CD4-positive, alpha-beta memory T cell (primary cell): ENCODE data around the gene BRAF. TPM values are rescaled to one million over a fixed set of nuclear protein-coding genes. Genes with fewer than 3 reads are reported as not detected.
"Not testable (repeated sequence)": the region's sequence is repeated elsewhere in the genome, so short reads cannot be mapped to it uniquely, and the experiment has no call there.

ENCODE experiments used
- CTCF ChIA-PET: fragments of 350-600 bp; sonication (Branson Sonifier 250); formaldehyde crosslinking; loops from one replicate; lab custom pipeline; 2021; ENCODE audit warnings: inconsistent platforms; ENCODE audit not compliant: partially characterized antibody; lab: Charles Lee
- POLR2A ChIA-PET: fragments of 350-600 bp; sonication (Branson Sonifier 250); formaldehyde crosslinking; loops from one replicate; lab custom pipeline; 2021; ENCODE audit not compliant: partially characterized antibody; lab: Charles Lee
- DNase-seq, 5 donors: peaks; one replicate each; pipeline versions ENCODE4 v3.0.0 to v3.0.0-alpha.2; 2020 to 2022; ENCODE audit warnings: mixed read lengths in 1 of 5
- H3K27ac ChIP-seq: one replicate; pipeline ENCODE4 v1.7.0; 2013; ENCODE audit warnings: low read depth, low read length
- H3K27me3 ChIP-seq: 2 replicates; pipeline ENCODE4 v1.7.0; 2013; ENCODE audit warnings: mild to moderate bottlenecking, low read length, moderate library complexity; ENCODE audit not compliant: insufficient read depth
- H3K36me3 ChIP-seq: 2 replicates; pipeline ENCODE4 v1.7.0; 2013; ENCODE audit warnings: mild to moderate bottlenecking, low read length, moderate library complexity; ENCODE audit not compliant: insufficient read depth
- H3K4me1 ChIP-seq: 2 replicates; pipeline ENCODE4 v1.7.0; 2013; ENCODE audit warnings: mild to moderate bottlenecking, low read length, moderate library complexity; ENCODE audit not compliant: insufficient read depth
- H3K4me3 ChIP-seq, 2 donors: one replicate each; pipeline ENCODE4 v1.7.0; 2013; ENCODE audit warnings: low read length in 2 of 2, mild to moderate bottlenecking in 1 of 2
- H3K9me3 ChIP-seq, 2 donors: one replicate each; pipeline ENCODE4 v1.7.0; 2013; ENCODE audit warnings: low read length in 2 of 2, control low read depth in 1 of 2; ENCODE audit not compliant: control insufficient read depth in 1 of 2
- H3K27ac Mint-ChIP-seq, 7 donors: one replicate each; pipeline ENCODE4 v1.8.0; 2020 to 2021; ENCODE audit warnings: mixed read lengths in 7 of 7, mild to moderate bottlenecking in 6 of 7, inconsistent platforms in 3 of 7, moderate library complexity in 3 of 7
- H3K27me3 Mint-ChIP-seq, 2 donors: one replicate each; pipeline ENCODE4 v1.8.0; 2020 to 2021; ENCODE audit warnings: mixed read lengths in 2 of 2
- H3K36me3 Mint-ChIP-seq, 2 donors: one replicate each; pipeline ENCODE4 v1.8.0; 2020 to 2021; ENCODE audit warnings: mixed read lengths in 2 of 2, inconsistent platforms in 1 of 2, mild to moderate bottlenecking in 1 of 2
- H3K4me1 Mint-ChIP-seq, 4 donors: one replicate each; pipeline ENCODE4 v1.8.0; 2020 to 2021; ENCODE audit warnings: mixed read lengths in 4 of 4, mild to moderate bottlenecking in 1 of 4
- H3K4me3 Mint-ChIP-seq, 8 donors: one replicate each; pipeline ENCODE4 v1.8.0; 2020 to 2021; ENCODE audit warnings: mixed read lengths in 8 of 8, mild to moderate bottlenecking in 7 of 8, moderate library complexity in 6 of 8, inconsistent platforms in 3 of 8
- H3K9me3 Mint-ChIP-seq, 8 donors: one replicate each; pipeline ENCODE4 v1.8.0; 2020 to 2021; ENCODE audit warnings: mixed read lengths in 8 of 8, mild to moderate bottlenecking in 5 of 8, inconsistent platforms in 3 of 8, moderate library complexity in 1 of 8
- intact Hi-C: fragments of 100-400 bp; cut with micrococcal nuclease; formaldehyde crosslinking; loops from one replicate; pipeline ENCODE4 v1.15.1; 2023
- polyA plus RNA-seq, 2 donors: library from polyadenylated mRNA; unstranded; fragments of 300-500 nt; fragmentation: Illumina TruSeq; gene quantifications; one replicate each; pipeline ENCODE4 v1.2.3, GENCODE V29; 2021
- total RNA-seq, 2 experiments: library from RNA; stranded (reverse); gene quantifications; one replicate each; pipeline ENCODE4 v1.2.3, GENCODE V29; 2021

The BRAF gene
- total and polyA plus RNA-seq, 4 experiments from 2014 or later: 10.0 to 52.5 (median 28.8) TPM

- CTCF ChIA-PET: no interaction called here
- POLR2A ChIA-PET: no interaction called here
- peak overlapping the region in 2 of 7 donors; percentile 7 to 55 for H3K27ac Mint-ChIP-seq
- no peak overlapping the region for H3K4me3 Mint-ChIP-seq
- no peaks in the 10 kb centered on the region for H3K9me3 Mint-ChIP-seq
- H3K36me3 ChIP-seq: peaks cover 11% of the 10 kb centered on the region
- H3K27ac ChIP-seq: no peak overlapping the region
- H3K27me3 ChIP-seq: no peaks in the 10 kb centered on the region
- no peaks in the 10 kb centered on the region for H3K9me3 ChIP-seq
- no peaks in the 10 kb centered on the region for H3K4me1 ChIP-seq
- no peak overlapping the region for H3K4me3 ChIP-seq
- no peaks in the 10 kb centered on the region for H3K27me3 Mint-ChIP-seq
- no peak for DNase-seq
- peaks cover 51 to 59% of the 10 kb centered on the region in 2 donors for H3K36me3 Mint-ChIP-seq
- H3K4me1 Mint-ChIP-seq: peaks cover 0 to 5% (median under 1%) of the 10 kb centered on the region in 4 donors
- intact Hi-C loops: no loop called here
Measured at GRCh38 chr7:140778568-140778967, 146.2 kb downstream of the BRAF start.

GRCh38 chr7:140774371-140774770 lies 150.4 kb downstream of the BRAF start:
- peak overlapping the region in 2 of 7 donors; percentile 59 to 72 for H3K27ac Mint-ChIP-seq
- Histone ChIP-seq H3K27me3 (no peaks in the 10 kb centered on the region), H3K4me3 (no peak overlapping the region), H3K9me3 (no peaks in the 10 kb centered on the region), H3K36me3 (peaks cover 11% of the 10 kb centered on the region), H3K4me1 (no peaks in the 10 kb centered on the region), H3K27ac (no peak overlapping the region)
- no peak overlapping the region for H3K4me3 Mint-ChIP-seq
- ChIA-PET POLR2A (no interaction called here), CTCF (no interaction called here)
- no peak for DNase-seq
- peaks cover 69 to 70% of the 10 kb centered on the region in 2 donors for H3K36me3 Mint-ChIP-seq
- intact Hi-C loops: no loop called here
- peaks cover 0 to 4% (median under 1%) of the 10 kb centered on the region in 4 donors for H3K4me1 Mint-ChIP-seq
- peaks cover 0 to 1% (median 0%) of the 10 kb centered on the region in 8 donors for H3K9me3 Mint-ChIP-seq
- no peaks in the 10 kb centered on the region for H3K27me3 Mint-ChIP-seq

GRCh38 chr7:140773104-140773503 lies 151.6 kb downstream of the BRAF start:
- Histone ChIP-seq H3K27ac (no peak overlapping the region), H3K27me3 (no peaks in the 10 kb centered on the region), H3K36me3 (peaks cover 15% of the 10 kb centered on the region), H3K4me1 (no peaks in the 10 kb centered on the region), H3K9me3 (no peaks in the 10 kb centered on the region), H3K4me3 (no peak overlapping the region)
- ChIA-PET CTCF (no interaction called here), POLR2A (no interaction called here)
- Mint-ChIP-seq H3K4me3 (no peak overlapping the region), H3K36me3 (peaks cover 73% of the 10 kb centered on the region in 2 donors), H3K27me3 (no peaks in the 10 kb centered on the region), H3K9me3 (peaks cover 0 to 8% (median 0%) of the 10 kb centered on the region in 8 donors), H3K4me1 (no peaks in the 10 kb centered on the region), H3K27ac (no peak overlapping the region)
- DNase-seq: no peak
- intact Hi-C loops: no loop called here

DNA sequence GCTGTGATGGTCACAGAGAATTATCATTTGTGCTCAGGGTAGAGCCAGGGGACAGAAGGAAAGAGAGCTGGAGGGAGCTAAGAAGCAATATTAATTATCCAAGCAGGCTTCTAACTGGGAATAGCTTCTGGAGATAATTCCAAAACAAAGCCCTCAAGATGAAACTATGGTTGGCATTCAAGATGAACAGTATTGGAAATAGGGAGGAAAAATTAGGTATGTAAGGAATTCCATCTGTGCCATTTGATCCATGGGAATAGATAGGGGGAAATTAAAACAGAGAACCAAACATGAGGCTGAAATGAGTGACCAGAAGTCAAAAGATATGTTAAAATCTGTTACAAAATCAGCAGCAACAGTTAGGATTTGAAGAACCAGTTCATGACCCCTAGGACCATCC lies 152.9 kb downstream of the BRAF start:
- H3K4me1 Mint-ChIP-seq: peaks cover 0 to 7% (median 0%) of the 10 kb centered on the region in 4 donors
- intact Hi-C loops: no loop called here
- ChIA-PET POLR2A (no interaction called here), CTCF (no interaction called here)
- H3K4me3 Mint-ChIP-seq: no peak overlapping the region
- peaks cover 0 to 8% (median 1%) of the 10 kb centered on the region in 8 donors for H3K9me3 Mint-ChIP-seq
- Histone ChIP-seq H3K27me3 (no peaks in the 10 kb centered on the region), H3K36me3 (peaks cover 12% of the 10 kb centered on the region), H3K4me1 (no peaks in the 10 kb centered on the region), H3K4me3 (no peak overlapping the region), H3K27ac (no peak overlapping the region), H3K9me3 (no peaks in the 10 kb centered on the region)
- DNase-seq: no peak
- peaks cover 77 to 78% of the 10 kb centered on the region in 2 donors for H3K36me3 Mint-ChIP-seq
- H3K27me3 Mint-ChIP-seq: no peaks in the 10 kb centered on the region
- no peak overlapping the region for H3K27ac Mint-ChIP-seq

DNA sequence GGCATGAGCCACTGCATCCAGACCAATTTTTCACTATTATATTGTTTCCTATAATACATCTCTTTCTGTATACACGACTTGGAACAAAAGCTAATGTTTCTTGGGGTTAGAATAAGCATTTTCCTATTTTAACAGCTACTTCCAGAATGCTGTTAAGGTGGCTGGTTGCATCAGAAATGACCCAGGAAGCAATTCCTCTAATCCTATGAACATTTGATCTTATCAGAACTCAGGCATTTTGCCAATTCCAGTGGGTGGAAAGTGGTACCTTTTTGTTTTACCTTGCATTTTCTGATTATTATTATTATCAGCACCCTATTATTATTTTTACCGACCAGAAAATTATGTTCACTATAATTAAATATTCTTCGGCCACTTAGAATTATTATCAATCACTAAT lies 154.9 kb downstream of the BRAF start:
- no peak for DNase-seq
- ChIA-PET POLR2A (no interaction called here), CTCF (no interaction called here)
- Mint-ChIP-seq H3K36me3 (peaks cover 66 to 68% of the 10 kb centered on the region in 2 donors), H3K4me3 (no peak overlapping the region), H3K27me3 (no peaks in the 10 kb centered on the region), H3K4me1 (peaks cover 0 to 7% (median 0%) of the 10 kb centered on the region in 4 donors), H3K9me3 (peaks cover 0 to 8% (median 1%) of the 10 kb centered on the region in 8 donors), H3K27ac (no peak overlapping the region)
- Histone ChIP-seq H3K27me3 (no peaks in the 10 kb centered on the region), H3K27ac (no peak overlapping the region), H3K9me3 (no peaks in the 10 kb centered on the region), H3K4me1 (no peaks in the 10 kb centered on the region), H3K4me3 (no peak overlapping the region), H3K36me3 (peaks cover 7% of the 10 kb centered on the region)
- intact Hi-C loops: no loop called here

DNA sequence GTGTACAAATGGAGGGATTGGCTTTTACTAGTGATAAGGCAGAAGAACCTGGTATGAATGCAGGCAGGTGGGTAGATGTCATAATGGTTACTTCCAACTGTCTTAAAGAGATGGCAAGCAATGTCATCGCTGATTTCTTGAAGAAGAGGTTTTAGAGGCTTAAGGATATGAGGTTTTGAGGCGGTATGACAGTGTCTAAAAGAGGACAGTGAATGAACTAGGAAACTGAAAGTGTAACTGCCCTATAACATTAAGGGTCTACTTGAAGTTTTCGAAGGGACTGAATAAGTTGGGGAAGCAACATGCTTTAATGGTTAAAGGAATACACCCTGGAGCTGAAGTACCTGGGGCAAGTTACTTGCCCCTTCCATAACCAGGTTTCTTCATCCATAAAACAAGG lies 157.3 kb downstream of the BRAF start:
- ChIA-PET CTCF (no interaction called here), POLR2A (no interaction called here)
- H3K9me3 ChIP-seq: no peaks in the 10 kb centered on the region
- Mint-ChIP-seq H3K27ac (peak overlapping the region in 1 of 7 donors; percentile 30), H3K4me1 (peaks cover 0 to 7% (median 0%) of the 10 kb centered on the region in 4 donors), H3K36me3 (peaks cover 48 to 49% of the 10 kb centered on the region in 2 donors), H3K9me3 (peaks cover 0 to 8% (median 1%) of the 10 kb centered on the region in 8 donors), H3K27me3 (no peaks in the 10 kb centered on the region), H3K4me3 (no peak overlapping the region)
- H3K4me1 ChIP-seq: no peaks in the 10 kb centered on the region
- intact Hi-C loops: no loop called here
- H3K4me3 ChIP-seq: no peak overlapping the region
- no peak overlapping the region for H3K27ac ChIP-seq
- H3K36me3 ChIP-seq: peaks cover 7% of the 10 kb centered on the region
- DNase-seq: no peak
- no peaks in the 10 kb centered on the region for H3K27me3 ChIP-seq

GRCh38 chr7:140765441-140765840 lies 159.3 kb downstream of the BRAF start:
- Mint-ChIP-seq H3K36me3 (peaks cover 44 to 57% of the 10 kb centered on the region in 2 donors), H3K9me3 (peaks cover 0 to 10% (median 1%) of the 10 kb centered on the region in 8 donors)
- H3K27me3 Mint-ChIP-seq, H3K4me1 Mint-ChIP-seq, H3K4me3 Mint-ChIP-seq, H3K4me1 ChIP-seq, POLR2A ChIA-PET, H3K27ac ChIP-seq, DNase-seq, H3K4me3 ChIP-seq, intact Hi-C loops, CTCF ChIA-PET, H3K27me3 ChIP-seq, H3K27ac Mint-ChIP-seq, H3K9me3 ChIP-seq, H3K36me3 ChIP-seq: not testable (repeated sequence)
